Chondrocyte (in vitro differentiated cells): ENCODE data around the gene GRN. TPM values are rescaled to one million over a fixed set of nuclear protein-coding genes. Genes with fewer than 3 reads are reported as not detected.

ENCODE experiments used
- DNase-seq: peaks from one replicate; pipeline ENCODE4 v3.0.0; 2021; ENCODE audit warnings: mixed read lengths, low spot score
- H3K27ac Mint-ChIP-seq: one replicate; pipeline ENCODE4 v1.8.0; 2021; ENCODE audit warnings: mild to moderate bottlenecking, moderate library complexity, mixed read lengths; ENCODE audit not compliant: unreplicated experiment
- H3K27me3 Mint-ChIP-seq: 2 replicates; pipeline ENCODE4 v1.8.0; 2021; ENCODE audit warnings: low read depth, mixed read lengths
- H3K36me3 Mint-ChIP-seq: 2 replicates; pipeline ENCODE4 v1.8.0; 2021; ENCODE audit warnings: low read depth, mixed read lengths
- H3K4me1 Mint-ChIP-seq: 2 replicates; pipeline ENCODE4 v1.8.0; 2021; ENCODE audit warnings: low read depth, mild to moderate bottlenecking, mixed read lengths
- H3K4me3 Mint-ChIP-seq: one replicate; pipeline ENCODE4 v1.8.0; 2021; ENCODE audit warnings: mild to moderate bottlenecking, moderate library complexity, mixed read lengths; ENCODE audit not compliant: unreplicated experiment
- H3K9me3 Mint-ChIP-seq: 2 replicates; pipeline ENCODE4 v1.8.0; 2021; ENCODE audit warnings: low read depth, mixed read lengths
- CTCF ChIP-seq: fragments of 200-600 bp; sonication (generic); IDR thresholded peaks from 2 replicates; pipeline ENCODE4 v1.5.0; 2021; ENCODE audit warnings: antibody characterized with exemption, mild to moderate bottlenecking, moderate library complexity
- total RNA-seq: library from RNA; stranded (reverse); gene quantifications from 3 replicates; pipeline ENCODE4 v1.2.1, GENCODE V29; 2021

GRN gene
- total RNA-seq, 1 donor from 2014 or later, result 342 TPM

GRCh38 chr17:44359006-44359405, 13.9 kb downstream of the GRN start:
- Mint-ChIP-seq H3K27me3 (no peaks in the 10 kb centered on the region), H3K27ac (no peak overlapping the region), H3K36me3 (no peaks in the 10 kb centered on the region), H3K9me3 (no peaks in the 10 kb centered on the region), H3K4me3 (no peak overlapping the region), H3K4me1 (peaks cover 20% of the 10 kb centered on the region)
- no peak for TF ChIP-seq CTCF
- DNase-seq, result no peak

GRCh38 chr17:44359458-44360143, 14.5 kb downstream of the GRN start:
- TF ChIP-seq CTCF, result no peak
- Mint-ChIP-seq H3K9me3 (no peaks in the 10 kb centered on the region), H3K27ac (no peak overlapping the region), H3K36me3 (no peaks in the 10 kb centered on the region), H3K4me1 (peaks cover 23% of the 10 kb centered on the region), H3K4me3 (no peak overlapping the region), H3K27me3 (no peaks in the 10 kb centered on the region)
- DNase-seq, result peak; percentile 69

GRCh38 chr17:44360144-44360533, 15.0 kb downstream of the GRN start:
- H3K27ac Mint-ChIP-seq, result no peak overlapping the region
- H3K4me3 Mint-ChIP-seq, result no peak overlapping the region
- TF ChIP-seq CTCF, result no peak
- H3K27me3 Mint-ChIP-seq, result no peaks in the 10 kb centered on the region
- no peak for DNase-seq
- H3K9me3 Mint-ChIP-seq, result no peaks in the 10 kb centered on the region
- H3K4me1 Mint-ChIP-seq, result peaks cover 23% of the 10 kb centered on the region
- no peaks in the 10 kb centered on the region for H3K36me3 Mint-ChIP-seq

- no peak overlapping the region for H3K4me3 Mint-ChIP-seq
- TF ChIP-seq CTCF, result no peak
- no peak for DNase-seq
- no peaks in the 10 kb centered on the region for H3K9me3 Mint-ChIP-seq
- H3K36me3 Mint-ChIP-seq, result no peaks in the 10 kb centered on the region
- no peaks in the 10 kb centered on the region for H3K27me3 Mint-ChIP-seq
- H3K4me1 Mint-ChIP-seq, result peaks cover 23% of the 10 kb centered on the region
- H3K27ac Mint-ChIP-seq, result no peak overlapping the region
Observed at GRCh38 chr17:44360826-44361225, 15.7 kb downstream of the GRN start.

GRCh38 chr17:44361292-44362260, 16.5 kb downstream of the GRN start:
- DNase-seq, result peak; percentile 83
- H3K4me3 Mint-ChIP-seq, result no peak overlapping the region
- H3K27ac Mint-ChIP-seq, result peak overlapping the region; percentile 32

More at GRCh38 chr17:44361292-44362260, 16.5 kb downstream of the GRN start:
- peaks cover 23% of the 10 kb centered on the region for H3K4me1 Mint-ChIP-seq
- peaks cover 4% of the 10 kb centered on the region for H3K27me3 Mint-ChIP-seq
- H3K36me3 Mint-ChIP-seq, result no peaks in the 10 kb centered on the region
- TF ChIP-seq CTCF, result no peak
- H3K9me3 Mint-ChIP-seq, result no peaks in the 10 kb centered on the region
